Upper lobe of left lung (tissue), 4 donors: ENCODE results near the gene PPIA.

ENCODE experiments used
- POLR2A ChIP-seq, 4 donors: fragments of 450-650 bp; IDR thresholded peaks; one replicate each; pipeline ENCODE4 v1.5.1; 2016 to 2017; ENCODE audit warnings: antibody characterized with exemption in 4 of 4, mild to moderate bottlenecking in 2 of 4
- POLR2AphosphoS5 ChIP-seq, 2 donors: sonication (generic); formaldehyde crosslinking; IDR thresholded peaks; one replicate each; pipeline ENCODE4 v1.5.1; 2017; ENCODE audit warnings: antibody characterized with exemption in 2 of 2
- TF ChIP-seq, protein P1 (sequence below), 6 experiments: fragments of 450-650 bp in 4 of 6; fragments of 200-600 bp in 2 of 6; sonication (generic) in 2 of 6; IDR thresholded peaks; one replicate each; pipeline ENCODE4 v1.5.1; 2016 to 2019; ENCODE audit warnings: antibody characterized with exemption in 6 of 6

DNA sequence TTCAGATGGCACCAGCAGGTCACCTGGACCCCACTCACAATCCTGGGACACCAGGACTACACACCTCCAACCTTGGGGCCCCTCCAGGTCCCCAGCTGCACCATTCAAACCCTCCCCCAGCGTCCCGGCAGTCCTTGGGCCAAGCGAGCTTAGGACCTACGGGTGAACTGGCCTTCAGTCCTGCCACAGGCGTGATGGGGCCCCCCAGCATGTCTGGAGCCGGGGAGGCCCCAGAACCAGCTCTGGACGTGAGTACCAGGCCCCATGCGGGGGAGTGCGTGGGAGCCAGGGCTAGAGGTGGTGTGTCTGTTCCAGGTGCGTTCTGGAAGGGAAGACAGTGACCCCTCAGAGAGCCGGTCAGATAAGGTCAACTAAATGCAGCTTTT is 30.1 kb upstream of the PPIA start:
- TF ChIP-seq, protein P1, sequence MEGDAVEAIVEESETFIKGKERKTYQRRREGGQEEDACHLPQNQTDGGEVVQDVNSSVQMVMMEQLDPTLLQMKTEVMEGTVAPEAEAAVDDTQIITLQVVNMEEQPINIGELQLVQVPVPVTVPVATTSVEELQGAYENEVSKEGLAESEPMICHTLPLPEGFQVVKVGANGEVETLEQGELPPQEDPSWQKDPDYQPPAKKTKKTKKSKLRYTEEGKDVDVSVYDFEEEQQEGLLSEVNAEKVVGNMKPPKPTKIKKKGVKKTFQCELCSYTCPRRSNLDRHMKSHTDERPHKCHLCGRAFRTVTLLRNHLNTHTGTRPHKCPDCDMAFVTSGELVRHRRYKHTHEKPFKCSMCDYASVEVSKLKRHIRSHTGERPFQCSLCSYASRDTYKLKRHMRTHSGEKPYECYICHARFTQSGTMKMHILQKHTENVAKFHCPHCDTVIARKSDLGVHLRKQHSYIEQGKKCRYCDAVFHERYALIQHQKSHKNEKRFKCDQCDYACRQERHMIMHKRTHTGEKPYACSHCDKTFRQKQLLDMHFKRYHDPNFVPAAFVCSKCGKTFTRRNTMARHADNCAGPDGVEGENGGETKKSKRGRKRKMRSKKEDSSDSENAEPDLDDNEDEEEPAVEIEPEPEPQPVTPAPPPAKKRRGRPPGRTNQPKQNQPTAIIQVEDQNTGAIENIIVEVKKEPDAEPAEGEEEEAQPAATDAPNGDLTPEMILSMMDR (IDR thresholded peaks at IDR 0.05): no peak
- TF ChIP-seq POLR2A (IDR thresholded peaks at IDR 0.05) (no peak), POLR2AphosphoS5 (IDR thresholded peaks at IDR 0.05) (no peak)
